Suprapubic skin (tissue), 3 donors: ENCODE results near the gene MAP2.

ENCODE experiments used
- POLR2A ChIP-seq, 2 donors: fragments of 450-650 bp; IDR thresholded peaks; one replicate each; pipeline ENCODE4 v1.6.1; 2017; ENCODE audit warnings: antibody characterized with exemption in 2 of 2, mild to moderate bottlenecking in 2 of 2, moderate library complexity in 2 of 2
- TF ChIP-seq, protein P1 (sequence below), 2 donors: fragments of 200-600 bp in 1 of 2; fragments of 450-650 bp in 1 of 2; sonication (generic) in 1 of 2; IDR thresholded peaks; one replicate each; pipeline ENCODE4 v1.5.1; 2016 to 2019; ENCODE audit warnings: antibody characterized with exemption in 2 of 2, mild to moderate bottlenecking in 1 of 2, moderate library complexity in 1 of 2

DNA sequence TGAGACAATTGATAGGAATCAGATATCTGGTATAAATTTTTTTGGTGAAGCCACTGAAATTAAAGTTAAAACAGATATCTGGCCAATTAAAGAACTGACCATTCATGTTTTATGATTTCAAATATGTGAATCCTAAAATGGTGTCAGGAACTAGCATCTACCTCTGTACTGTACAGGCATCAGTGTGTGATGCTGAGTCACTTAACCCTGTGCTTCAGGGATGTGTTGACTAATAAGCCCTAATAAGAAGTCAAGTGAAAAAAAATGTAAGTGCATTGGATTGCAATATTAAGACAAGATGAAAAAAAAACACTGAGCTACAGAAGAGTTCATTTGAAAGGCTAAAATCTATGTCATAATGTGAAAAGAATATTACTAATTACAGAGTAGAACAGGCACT, 338.7 kb downstream of the MAP2 start:
- TF ChIP-seq, protein P1, sequence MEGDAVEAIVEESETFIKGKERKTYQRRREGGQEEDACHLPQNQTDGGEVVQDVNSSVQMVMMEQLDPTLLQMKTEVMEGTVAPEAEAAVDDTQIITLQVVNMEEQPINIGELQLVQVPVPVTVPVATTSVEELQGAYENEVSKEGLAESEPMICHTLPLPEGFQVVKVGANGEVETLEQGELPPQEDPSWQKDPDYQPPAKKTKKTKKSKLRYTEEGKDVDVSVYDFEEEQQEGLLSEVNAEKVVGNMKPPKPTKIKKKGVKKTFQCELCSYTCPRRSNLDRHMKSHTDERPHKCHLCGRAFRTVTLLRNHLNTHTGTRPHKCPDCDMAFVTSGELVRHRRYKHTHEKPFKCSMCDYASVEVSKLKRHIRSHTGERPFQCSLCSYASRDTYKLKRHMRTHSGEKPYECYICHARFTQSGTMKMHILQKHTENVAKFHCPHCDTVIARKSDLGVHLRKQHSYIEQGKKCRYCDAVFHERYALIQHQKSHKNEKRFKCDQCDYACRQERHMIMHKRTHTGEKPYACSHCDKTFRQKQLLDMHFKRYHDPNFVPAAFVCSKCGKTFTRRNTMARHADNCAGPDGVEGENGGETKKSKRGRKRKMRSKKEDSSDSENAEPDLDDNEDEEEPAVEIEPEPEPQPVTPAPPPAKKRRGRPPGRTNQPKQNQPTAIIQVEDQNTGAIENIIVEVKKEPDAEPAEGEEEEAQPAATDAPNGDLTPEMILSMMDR (IDR thresholded peaks at IDR 0.05) = no peak
- no peak for TF ChIP-seq POLR2A (IDR thresholded peaks at IDR 0.05)
